Fibroblast of skin of scalp (primary cell): ENCODE measurements around the gene RSRC1.
A peak's percentile ranks its signal among the peaks of the same experiment; 100 is the strongest.
"Not testable (repeated sequence)": the region's sequence is repeated elsewhere in the genome, so short reads cannot be mapped to it uniquely, and the experiment has no call there.

Experiments
- DNase-seq: peaks from one replicate; pipeline ENCODE4 v3.0.0-alpha.2; 2013

Gene RSRC1

GRCh38 chr3:158532099-158532734, 422.3 kb downstream of the RSRC1 start:
- DNase-seq, result peak; percentile 67

- DNase-seq, result no peak
Observed at GRCh38 chr3:158535918-158536317, 426.0 kb downstream of the RSRC1 start.

- DNase-seq, result peak; percentile 54
Observed at GRCh38 chr3:158539414-158540014, 429.6 kb downstream of the RSRC1 start.

GRCh38 chr3:158540066-158540465, 430.2 kb downstream of the RSRC1 start:
- DNase-seq, result no peak

- DNase-seq, result no peak
Observed at GRCh38 chr3:158548691-158549090, 438.8 kb downstream of the RSRC1 start.

GRCh38 chr3:158549938-158550337, 440.0 kb downstream of the RSRC1 start:
- not testable (repeated sequence) for DNase-seq

GRCh38 chr3:158552124-158552523, 442.2 kb downstream of the RSRC1 start:
- DNase-seq, result no peak

- DNase-seq, result no peak
Observed at GRCh38 chr3:158559504-158559903, 449.6 kb downstream of the RSRC1 start.

GRCh38 chr3:158560979-158561378, 451.1 kb downstream of the RSRC1 start:
- no peak for DNase-seq

GRCh38 chr3:158562674-158563073, 452.8 kb downstream of the RSRC1 start:
- no peak for DNase-seq

- DNase-seq, result no peak
Observed at GRCh38 chr3:158563076-158563475, 453.2 kb downstream of the RSRC1 start.

GRCh38 chr3:158565076-158565475, 455.2 kb downstream of the RSRC1 start:
- no peak for DNase-seq

- peak; percentile 5 for DNase-seq
Observed at GRCh38 chr3:158568784-158569183, 458.9 kb downstream of the RSRC1 start.

GRCh38 chr3:158569794-158570193, 459.9 kb downstream of the RSRC1 start:
- DNase-seq, result no peak

GRCh38 chr3:158570999-158571702, 461.3 kb downstream of the RSRC1 start, which contains the start of gene MLF1:
Gene MLF1, plus strand, starts transcription at chr3:158571194. Its CDS starts 107 bp downstream, at chr3:158571301.
- DNase-seq, result peak; percentile 97

GRCh38 chr3:158571969-158572765, 462.3 kb downstream of the RSRC1 start:
- no peak for DNase-seq

GRCh38 chr3:158572766-158573060, 462.8 kb downstream of the RSRC1 start:
- DNase-seq, result no peak

- no peak for DNase-seq
Observed at GRCh38 chr3:158573714-158574113, 463.8 kb downstream of the RSRC1 start.

GRCh38 chr3:158574646-158575045, 464.8 kb downstream of the RSRC1 start:
- DNase-seq, result no peak

- no peak for DNase-seq
Observed at GRCh38 chr3:158590223-158590622, 480.3 kb downstream of the RSRC1 start.
